Vagina (tissue), 2 donors: ENCODE results near the gene KCNH8.

Experiments used
- POLR2AphosphoS5 ChIP-seq, 2 donors: sonication (generic); formaldehyde crosslinking; IDR thresholded peaks; one replicate each; pipeline ENCODE4 v1.9.0; 2017; ENCODE audit warnings: antibody characterized with exemption in 2 of 2, mild to moderate bottlenecking in 2 of 2, low read depth in 1 of 2; ENCODE audit not compliant: insufficient read depth in 1 of 2
- TF ChIP-seq, protein P1 (sequence below), 3 experiments: fragments of 450-650 bp in 2 of 3; fragments of 200-600 bp in 1 of 3; sonication (generic) in 1 of 3; IDR thresholded peaks; one replicate each; pipeline ENCODE4 v1.5.1; 2017 to 2019; ENCODE audit warnings: antibody characterized with exemption in 3 of 3, mild to moderate bottlenecking in 2 of 3, moderate library complexity in 2 of 3

GRCh38 chr3:19272296-19272695 lies 124.0 kb downstream of the KCNH8 start:
- TF ChIP-seq, protein P1, sequence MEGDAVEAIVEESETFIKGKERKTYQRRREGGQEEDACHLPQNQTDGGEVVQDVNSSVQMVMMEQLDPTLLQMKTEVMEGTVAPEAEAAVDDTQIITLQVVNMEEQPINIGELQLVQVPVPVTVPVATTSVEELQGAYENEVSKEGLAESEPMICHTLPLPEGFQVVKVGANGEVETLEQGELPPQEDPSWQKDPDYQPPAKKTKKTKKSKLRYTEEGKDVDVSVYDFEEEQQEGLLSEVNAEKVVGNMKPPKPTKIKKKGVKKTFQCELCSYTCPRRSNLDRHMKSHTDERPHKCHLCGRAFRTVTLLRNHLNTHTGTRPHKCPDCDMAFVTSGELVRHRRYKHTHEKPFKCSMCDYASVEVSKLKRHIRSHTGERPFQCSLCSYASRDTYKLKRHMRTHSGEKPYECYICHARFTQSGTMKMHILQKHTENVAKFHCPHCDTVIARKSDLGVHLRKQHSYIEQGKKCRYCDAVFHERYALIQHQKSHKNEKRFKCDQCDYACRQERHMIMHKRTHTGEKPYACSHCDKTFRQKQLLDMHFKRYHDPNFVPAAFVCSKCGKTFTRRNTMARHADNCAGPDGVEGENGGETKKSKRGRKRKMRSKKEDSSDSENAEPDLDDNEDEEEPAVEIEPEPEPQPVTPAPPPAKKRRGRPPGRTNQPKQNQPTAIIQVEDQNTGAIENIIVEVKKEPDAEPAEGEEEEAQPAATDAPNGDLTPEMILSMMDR (IDR thresholded peaks at IDR 0.05): no peak
- no peak for TF ChIP-seq POLR2AphosphoS5 (IDR thresholded peaks at IDR 0.05; ENCODE audit: insufficient read depth in 1 of 2, low read depth in 1 of 2)
